Astrocyte (in vitro differentiated cells and primary cell): ENCODE results near the gene ATAT1.

Experiments
- CTCF ChIP-seq: IDR thresholded peaks from 2 replicates; pipeline ENCODE4 v1.5.1; 2011; ENCODE audit warnings: low read depth, mild to moderate bottlenecking, inconsistent platforms, low read length, moderate library complexity; ENCODE audit not compliant: insufficient read depth
- EZH2 ChIP-seq: IDR thresholded peaks from 2 replicates; pipeline ENCODE4 v1.6.1; 2012; ENCODE audit warnings: mild to moderate bottlenecking, low read length, inconsistent platforms; ENCODE audit not compliant: insufficient read depth

GRCh38 chr6:30617565-30618269, 9.0 kb upstream of the ATAT1 start, which contains the start of gene MRPS18B:
- TF ChIP-seq CTCF (no peak), EZH2 (no peak)
